GM18519 (cell line): ENCODE data around the gene CENPVL2.
"Not testable (repeated sequence)": the region's sequence is repeated elsewhere in the genome, so short reads cannot be mapped to it uniquely, and the experiment has no call there.

ENCODE experiments used
- ATAC-seq: cut with Tn5 transposase; IDR thresholded peaks from one replicate; pipeline ENCODE4 v1.9.1; 2021; ENCODE audit warnings: mild to moderate bottlenecking, moderate library complexity; ENCODE audit not compliant: unreplicated experiment, low FRiP score

CENPVL2 gene

DNA sequence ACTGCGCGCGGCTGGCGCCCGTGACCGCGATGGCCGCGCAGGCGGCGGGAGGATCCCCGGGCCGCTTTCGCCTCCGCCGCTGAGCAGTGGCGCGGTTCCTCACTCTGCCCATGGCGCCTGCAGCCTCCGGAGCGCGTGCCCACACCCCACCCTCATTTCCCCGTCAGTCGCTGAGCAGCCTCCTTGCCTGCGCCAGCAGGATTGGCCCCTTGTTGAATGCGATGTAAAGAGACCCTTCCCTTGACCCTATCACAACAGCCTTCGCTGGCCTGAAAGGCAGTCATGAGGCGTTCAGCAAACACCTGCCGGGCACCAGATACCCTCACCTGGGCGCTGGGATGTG, at the start of gene CENPVL2:
CENPVL2 (minus strand) TSS at position 112 of the 343 bp plus-strand sequence; CDS start at position 112, 0 bp downstream.
- ATAC-seq = not testable (repeated sequence)

DNA sequence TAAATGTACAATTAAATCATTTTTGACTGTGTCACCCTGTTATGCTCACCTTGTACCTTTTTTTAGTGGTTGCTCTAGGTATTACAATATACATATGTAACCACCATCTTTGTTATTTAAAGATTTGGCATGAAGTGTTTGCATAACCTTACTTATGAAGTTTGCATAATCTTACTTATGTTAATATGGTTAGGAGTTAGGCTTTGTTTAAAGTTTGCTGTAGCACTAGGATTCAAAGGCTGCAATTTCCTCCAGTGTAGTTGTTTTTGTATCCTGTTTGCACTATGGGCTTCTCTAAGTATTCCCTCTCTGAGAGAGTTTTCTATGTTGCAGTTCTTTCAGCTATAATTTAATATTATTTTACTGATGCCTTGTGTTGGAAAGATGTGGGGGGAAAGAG, 45.6 kb upstream of the CENPVL2 start:
- no peak for ATAC-seq

DNA sequence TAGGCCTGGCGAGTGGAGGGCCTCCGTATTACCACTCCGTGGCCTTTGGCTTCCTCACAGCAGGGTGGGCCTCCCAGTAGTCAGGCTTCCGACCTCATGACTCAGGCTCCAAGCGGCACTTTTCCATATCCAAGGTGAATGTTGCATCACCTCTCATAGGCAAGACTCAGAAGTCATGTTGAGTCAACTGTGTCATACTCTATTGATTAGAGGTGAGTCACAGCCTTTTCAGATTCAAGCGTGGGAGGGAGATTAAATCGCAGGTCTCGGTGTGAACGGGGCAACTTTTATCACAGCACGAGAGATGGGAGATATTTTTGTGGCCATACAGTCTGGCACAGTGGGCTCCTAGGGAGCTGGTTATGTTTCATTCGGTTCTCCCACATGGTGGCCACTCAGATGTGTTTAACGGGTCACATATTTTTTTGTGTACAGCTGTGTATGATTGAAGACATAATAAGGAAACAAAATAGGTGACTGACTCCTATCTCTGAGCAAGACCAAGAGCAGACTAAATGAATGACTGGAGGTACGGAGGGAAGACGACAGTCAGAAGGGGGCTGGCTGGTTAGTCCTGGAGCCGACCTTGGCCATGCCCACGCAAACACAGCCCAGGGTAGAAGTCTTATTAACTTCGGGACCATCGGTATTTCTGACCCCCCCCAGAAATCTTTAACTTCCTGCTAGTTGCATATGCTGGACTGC, 30.5 kb upstream of the CENPVL2 start:
- ATAC-seq = not testable (repeated sequence)

DNA sequence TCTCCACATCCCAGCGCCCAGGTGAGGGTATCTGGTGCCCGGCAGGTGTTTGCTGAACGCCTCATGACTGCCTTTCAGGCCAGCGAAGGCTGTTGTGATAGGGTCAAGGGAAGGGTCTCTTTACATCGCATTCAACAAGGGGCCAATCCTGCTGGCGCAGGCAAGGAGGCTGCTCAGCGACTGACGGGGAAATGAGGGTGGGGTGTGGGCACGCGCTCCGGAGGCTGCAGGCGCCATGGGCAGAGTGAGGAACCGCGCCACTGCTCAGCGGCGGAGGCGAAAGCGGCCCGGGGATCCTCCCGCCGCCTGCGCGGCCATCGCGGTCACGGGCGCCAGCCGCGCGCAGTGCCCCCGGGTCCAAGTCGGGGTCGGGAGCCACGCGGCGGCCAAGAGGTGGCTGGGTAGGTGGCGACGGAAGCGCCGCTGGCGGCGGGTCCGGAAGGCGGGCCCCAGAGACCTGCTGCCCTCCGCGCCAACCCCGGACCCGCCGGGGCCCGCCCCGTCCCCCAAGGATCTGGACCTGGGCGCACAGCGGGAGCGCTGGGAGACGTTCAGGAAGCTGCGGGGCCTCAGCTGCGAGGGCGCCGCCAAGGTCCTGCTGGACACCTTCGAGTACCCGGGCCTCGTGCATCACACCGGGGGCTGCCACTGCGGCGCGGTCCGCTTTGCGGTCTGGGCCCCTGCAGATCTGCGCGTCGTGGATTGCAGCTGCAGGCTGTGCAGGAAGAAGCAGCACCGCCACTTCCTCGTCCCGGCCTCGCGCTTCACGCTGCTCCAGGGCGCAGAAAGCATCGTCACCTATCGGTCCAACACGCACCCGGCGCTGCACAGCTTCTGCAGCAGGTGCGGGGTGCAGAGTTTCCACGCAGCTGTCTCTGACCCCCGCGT, 27.9 kb upstream of the CENPVL2 start, which contains the start of gene CENPVL1:
CENPVL1 (plus strand) TSS at position 236 of the 888 bp plus-strand sequence; CDS start at position 236, 0 bp downstream.
- ATAC-seq = not testable (repeated sequence)

DNA sequence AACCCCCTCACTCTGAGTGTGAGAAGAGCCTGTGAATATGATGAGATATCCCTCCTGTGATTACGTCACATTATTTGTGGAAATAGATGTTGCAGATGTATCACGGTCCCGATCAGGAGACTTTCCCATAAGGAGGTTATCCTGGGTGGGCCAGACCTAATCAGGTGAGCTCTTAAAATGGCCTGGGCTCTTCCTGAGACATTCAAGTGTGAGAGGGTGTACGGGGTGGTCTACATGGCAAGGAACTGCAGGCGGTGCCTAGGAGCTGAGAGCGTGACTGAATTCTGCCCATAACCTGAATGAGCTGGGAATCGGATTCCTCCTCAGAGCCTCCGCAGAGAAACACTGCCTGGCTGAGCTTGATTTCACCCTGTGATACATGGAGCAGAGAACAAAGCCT, 14.8 kb upstream of the CENPVL2 start:
- no peak for ATAC-seq

DNA sequence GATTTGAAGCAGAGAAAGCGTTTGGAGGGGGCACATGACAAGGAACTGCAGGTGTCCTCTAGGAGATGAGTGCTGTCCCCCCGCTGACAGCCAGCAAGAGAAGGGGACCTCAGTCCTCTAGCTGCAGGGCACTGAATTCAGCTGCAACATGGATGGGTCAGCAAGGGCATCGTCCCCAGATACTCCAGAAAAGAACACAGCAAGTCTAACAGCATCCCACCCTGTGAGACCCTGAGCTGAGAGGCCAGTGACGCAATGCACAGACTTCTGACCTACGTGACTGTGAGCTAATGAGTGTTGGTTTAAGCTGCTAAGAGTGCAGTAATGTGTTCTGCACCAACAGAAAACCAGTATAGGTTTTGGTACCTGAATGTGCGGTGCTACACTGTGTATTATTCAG, 11.6 kb upstream of the CENPVL2 start:
- no peak for ATAC-seq

DNA sequence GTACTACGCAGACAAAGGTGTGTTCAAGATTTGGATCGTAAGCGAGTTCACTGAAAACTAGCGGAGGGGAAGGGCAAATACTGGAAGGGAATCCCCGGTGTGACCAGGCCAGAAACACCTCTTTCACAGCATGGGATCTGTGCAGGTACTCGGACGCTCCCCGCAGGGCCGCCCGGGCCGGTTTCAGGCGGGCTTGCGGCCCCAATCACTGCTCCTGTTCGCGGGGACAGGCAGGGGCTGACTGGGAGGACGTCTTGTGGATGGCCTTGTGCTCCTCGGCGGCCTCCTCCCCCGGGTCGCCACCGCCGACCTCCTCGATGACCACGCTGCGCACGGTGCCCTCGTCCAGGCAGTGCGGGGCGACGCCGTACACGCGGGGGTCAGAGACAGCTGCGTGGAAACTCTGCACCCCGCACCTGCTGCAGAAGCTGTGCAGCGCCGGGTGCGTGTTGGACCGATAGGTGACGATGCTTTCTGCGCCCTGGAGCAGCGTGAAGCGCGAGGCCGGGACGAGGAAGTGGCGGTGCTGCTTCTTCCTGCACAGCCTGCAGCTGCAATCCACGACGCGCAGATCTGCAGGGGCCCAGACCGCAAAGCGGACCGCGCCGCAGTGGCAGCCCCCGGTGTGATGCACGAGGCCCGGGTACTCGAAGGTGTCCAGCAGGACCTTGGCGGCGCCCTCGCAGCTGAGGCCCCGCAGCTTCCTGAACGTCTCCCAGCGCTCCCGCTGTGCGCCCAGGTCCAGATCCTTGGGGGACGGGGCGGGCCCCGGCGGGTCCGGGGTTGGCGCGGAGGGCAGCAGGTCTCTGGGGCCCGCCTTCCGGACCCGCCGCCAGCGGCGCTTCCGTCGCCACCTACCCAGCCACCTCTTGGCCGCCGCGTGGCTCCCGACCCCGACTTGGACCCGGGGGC, 567 bp downstream of the CENPVL2 start:
- ATAC-seq = not testable (repeated sequence)

DNA sequence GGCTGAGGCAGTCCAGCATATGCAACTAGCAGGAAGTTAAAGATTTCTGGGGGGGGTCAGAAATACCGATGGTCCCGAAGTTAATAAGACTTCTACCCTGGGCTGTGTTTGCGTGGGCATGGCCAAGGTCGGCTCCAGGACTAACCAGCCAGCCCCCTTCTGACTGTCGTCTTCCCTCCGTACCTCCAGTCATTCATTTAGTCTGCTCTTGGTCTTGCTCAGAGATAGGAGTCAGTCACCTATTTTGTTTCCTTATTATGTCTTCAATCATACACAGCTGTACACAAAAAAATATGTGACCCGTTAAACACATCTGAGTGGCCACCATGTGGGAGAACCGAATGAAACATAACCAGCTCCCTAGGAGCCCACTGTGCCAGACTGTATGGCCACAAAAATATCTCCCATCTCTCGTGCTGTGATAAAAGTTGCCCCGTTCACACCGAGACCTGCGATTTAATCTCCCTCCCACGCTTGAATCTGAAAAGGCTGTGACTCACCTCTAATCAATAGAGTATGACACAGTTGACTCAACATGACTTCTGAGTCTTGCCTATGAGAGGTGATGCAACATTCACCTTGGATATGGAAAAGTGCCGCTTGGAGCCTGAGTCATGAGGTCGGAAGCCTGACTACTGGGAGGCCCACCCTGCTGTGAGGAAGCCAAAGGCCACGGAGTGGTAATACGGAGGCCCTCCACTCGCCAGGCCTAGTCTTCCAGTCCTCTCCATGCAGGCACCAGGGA, 2.8 kb downstream of the CENPVL2 start:
- not testable (repeated sequence) for ATAC-seq

DNA sequence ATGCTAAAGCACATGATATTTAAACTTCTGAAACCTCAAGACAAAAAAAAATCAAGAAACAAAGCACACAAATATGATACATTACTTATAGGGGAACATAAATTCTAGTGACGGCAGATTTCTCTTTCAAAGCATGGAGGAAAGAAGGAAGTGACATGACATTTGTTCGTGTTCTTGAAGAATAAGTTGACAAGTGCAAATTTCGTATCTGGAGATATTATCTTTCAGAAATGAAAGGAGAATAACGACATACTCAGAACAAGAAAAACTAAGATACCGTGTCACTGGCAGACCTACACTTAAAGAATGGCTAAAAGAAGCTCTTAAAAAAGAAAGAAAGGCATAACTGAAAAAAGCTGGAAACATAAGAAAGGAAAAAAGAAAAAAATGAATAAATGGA, 16.6 kb downstream of the CENPVL2 start:
- no peak for ATAC-seq

DNA sequence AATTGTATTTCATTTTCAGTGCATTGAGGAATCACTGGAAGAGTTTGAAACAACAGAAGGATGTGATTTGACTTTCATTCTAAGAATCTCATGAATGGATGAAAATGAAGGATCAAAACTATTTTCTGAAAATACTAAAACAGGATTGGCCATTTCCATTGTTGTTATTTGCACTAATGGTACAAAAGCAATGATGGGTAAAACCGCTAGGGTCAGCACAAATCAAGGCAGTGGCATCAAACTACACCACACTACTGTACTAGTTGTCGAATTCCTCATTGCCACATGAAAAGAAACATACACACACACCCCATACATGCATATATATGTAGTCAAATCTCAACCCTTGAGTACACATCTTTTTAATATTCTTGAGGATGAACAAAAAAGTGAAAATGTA, 39.3 kb downstream of the CENPVL2 start:
- ATAC-seq = no peak

DNA sequence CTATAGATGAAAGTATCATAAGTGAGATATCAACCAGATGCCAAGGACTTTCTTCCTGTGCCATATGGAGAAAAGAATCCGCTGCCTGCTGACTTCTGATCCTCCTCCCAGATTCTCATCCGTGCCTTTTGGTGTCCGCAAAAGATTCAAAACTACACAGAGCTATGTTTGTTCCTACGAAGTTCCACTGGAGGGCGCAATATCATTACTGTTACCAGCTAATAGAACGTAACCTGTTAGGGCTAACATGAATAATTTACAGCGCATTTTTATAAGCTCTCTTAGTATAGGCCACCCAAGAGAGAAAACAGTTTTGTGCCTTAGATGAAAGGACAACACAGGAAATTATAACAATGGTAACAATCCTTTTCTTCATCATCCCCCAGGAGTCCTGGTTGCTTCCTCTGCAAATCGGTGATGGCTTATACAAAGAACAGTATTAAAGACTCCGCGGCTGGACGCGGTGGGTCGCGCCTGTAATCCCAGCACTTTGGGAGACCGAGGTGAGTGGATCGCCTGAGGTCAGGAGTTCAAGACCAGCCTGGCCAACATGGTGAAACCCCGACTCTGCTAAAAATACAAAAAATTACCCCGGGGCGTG, 41.1 kb downstream of the CENPVL2 start:
- ATAC-seq = no peak

DNA sequence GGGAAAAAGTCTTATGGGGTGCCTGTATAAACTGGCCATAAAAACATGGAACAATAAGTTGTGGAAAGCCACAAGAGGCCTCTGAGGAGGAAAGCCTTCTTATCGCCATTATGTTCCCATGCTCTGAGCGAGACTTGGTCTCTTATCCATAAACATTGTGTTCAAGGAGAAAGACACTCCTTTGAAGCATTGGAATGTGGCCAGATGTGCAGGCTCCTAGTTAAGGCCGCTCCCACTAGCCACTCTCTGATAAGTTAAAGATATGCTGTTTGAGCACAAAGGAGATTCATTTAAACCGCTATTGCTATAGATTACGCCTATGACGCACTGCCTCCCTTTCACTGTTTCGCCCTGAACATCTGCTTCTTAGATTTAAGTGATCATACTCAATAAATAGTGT, 46.1 kb downstream of the CENPVL2 start:
- not testable (repeated sequence) for ATAC-seq
